OCI-LY1 (cell line): ENCODE results near the gene RPL5.

ENCODE experiments used
- H2AFZ ChIP-seq: fragments of 200-600 bp; sonication (generic), shearing (Covaris generic); 2 replicates; pipeline ENCODE4 v1.6.0; 2014; ENCODE audit warnings: antibody characterized with exemption, mild to moderate bottlenecking, low read length
- H3F3A ChIP-seq: fragments of 200-600 bp; sonication (generic), shearing (Covaris generic); 2 replicates; pipeline ENCODE4 v1.6.0; 2014; ENCODE audit warnings: mild to moderate bottlenecking, antibody characterized with exemption, low read length, moderate library complexity; ENCODE audit not compliant: insufficient read depth
- H3K27ac ChIP-seq: fragments of 200-600 bp; sonication (generic); 2 replicates; pipeline ENCODE4 v1.5.1; 2014; ENCODE audit warnings: low read length, mixed run types, mild to moderate bottlenecking, low read depth; ENCODE audit not compliant: poor library complexity, severe bottlenecking
- H3K27me3 ChIP-seq: fragments of 200-600 bp; sonication (generic); 2 replicates; pipeline ENCODE4 v1.6.0; 2014; ENCODE audit warnings: antibody characterized with exemption, mild to moderate bottlenecking, low read length, moderate library complexity; ENCODE audit not compliant: insufficient read depth
- H3K36me3 ChIP-seq: fragments of 200-600 bp; sonication (generic); 2 replicates; pipeline ENCODE4 v1.6.1; 2014; ENCODE audit warnings: mild to moderate bottlenecking, antibody characterized with exemption, low read length, moderate library complexity, mixed read lengths; ENCODE audit not compliant: insufficient read depth
- H3K4me1 ChIP-seq: fragments of 200-600 bp; sonication (generic); 2 replicates; pipeline ENCODE4 v1.5.1; 2014; ENCODE audit warnings: mild to moderate bottlenecking, low read length, moderate library complexity; ENCODE audit not compliant: insufficient read depth, severe bottlenecking
- H3K4me2 ChIP-seq: fragments of 200-600 bp; sonication (generic), shearing (Covaris generic); 2 replicates; pipeline ENCODE4 v1.6.1; 2014; ENCODE audit warnings: low read length
- H3K4me3 ChIP-seq: fragments of 200-600 bp; sonication (generic); 2 replicates; pipeline ENCODE4 v1.5.1; 2014; ENCODE audit warnings: low read length, low read depth, mild to moderate bottlenecking, mixed read lengths; ENCODE audit not compliant: poor library complexity, severe bottlenecking
- H3K79me2 ChIP-seq: fragments of 200-600 bp; shearing (Covaris generic); 2 replicates; pipeline ENCODE4 v1.6.1; 2016; ENCODE audit warnings: mixed run types, low read length, mixed read lengths; ENCODE audit not compliant: insufficient read depth
- H3K9ac ChIP-seq: fragments of 200-600 bp; sonication (generic), shearing (Covaris generic); 2 replicates; pipeline ENCODE4 v1.6.1; 2014; ENCODE audit warnings: mild to moderate bottlenecking, low read length, mixed read lengths
- H3K9me2 ChIP-seq: fragments of 200-600 bp; sonication (generic), shearing (Covaris generic); 2 replicates; pipeline ENCODE4 v1.6.1; 2014; ENCODE audit warnings: low read depth, mild to moderate bottlenecking, low read length, mixed read lengths
- H3K9me3 ChIP-seq: fragments of 200-600 bp; shearing (Covaris generic); 2 replicates; pipeline ENCODE4 v1.6.1; 2014; ENCODE audit warnings: low read length, mixed read lengths
- H4K20me1 ChIP-seq: fragments of 200-600 bp; sonication (generic), shearing (Covaris generic); 2 replicates; pipeline ENCODE4 v1.6.0; 2016; ENCODE audit warnings: mild to moderate bottlenecking, low read length; ENCODE audit not compliant: insufficient read depth
- EZH2 ChIP-seq: fragments of 200-600 bp; sonication (generic), shearing (Covaris generic); IDR thresholded peaks from 2 replicates; pipeline ENCODE4 v1.8.0; 2017; ENCODE audit warnings: borderline replicate concordance, mixed run types, mild to moderate bottlenecking, antibody characterized with exemption, low read length, moderate library complexity, mixed read lengths
- TF ChIP-seq, protein P1 (sequence below): fragments of 200-600 bp; sonication (generic), shearing (Covaris generic); IDR thresholded peaks from 2 replicates; pipeline ENCODE4 v1.5.1; 2017; ENCODE audit warnings: mild to moderate bottlenecking, antibody characterized with exemption, low read length, moderate library complexity, mixed read lengths

The RPL5 gene

DNA sequence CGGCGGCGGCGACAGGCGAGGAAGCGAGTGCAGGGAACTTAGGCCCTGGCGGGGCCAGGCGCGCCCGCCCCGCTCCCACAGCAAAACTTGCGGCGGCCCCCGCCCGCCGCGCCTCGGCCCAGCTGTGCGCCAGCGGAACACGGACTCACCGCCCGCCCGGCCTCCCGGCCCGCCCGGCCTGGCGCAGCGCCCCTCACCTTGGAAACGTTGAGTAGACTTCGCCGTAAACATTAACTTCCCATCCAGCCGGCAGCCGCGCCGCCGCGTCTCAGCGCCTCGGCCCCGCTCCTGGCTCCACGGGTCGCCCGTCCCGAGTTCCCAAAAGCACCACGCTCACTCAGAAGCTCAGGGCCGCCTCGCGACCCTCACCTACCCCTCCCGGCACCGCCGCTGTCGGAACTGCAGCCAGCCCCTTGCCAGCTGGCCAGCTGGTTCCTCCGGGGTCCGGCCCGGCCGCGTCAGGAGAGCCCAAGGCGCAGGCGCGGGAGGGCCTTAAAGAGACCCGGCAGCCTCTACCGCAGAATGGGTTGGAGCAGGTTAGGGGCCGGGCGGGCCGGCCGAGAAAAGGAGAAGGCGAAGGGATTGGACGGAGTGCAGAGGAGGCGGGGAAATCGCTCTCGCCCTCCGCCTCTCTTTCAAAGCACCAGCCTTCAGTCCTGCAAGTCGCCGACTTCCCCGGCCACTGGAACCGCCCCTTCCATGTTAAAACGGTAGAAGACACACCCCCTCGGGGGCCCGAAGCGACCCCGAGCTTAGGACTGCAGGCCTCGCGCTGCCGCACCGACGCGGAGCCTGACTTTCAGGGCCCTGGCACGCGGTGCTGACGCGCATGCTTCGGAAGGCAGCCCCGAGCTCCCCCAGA lies 47.0 kb upstream of the RPL5 start, which contains the start of gene EVI5:
Gene EVI5 (minus strand): TSS at position 470 of the 862 bp plus-strand sequence. CDS start 48,562 bp downstream, outside the sequence.
- Histone ChIP-seq H3F3A (no peaks in the 10 kb centered on the region), H2AFZ (0 out of 2 replicates have a peak within 1 kb of the TSS, but pooled peaks have one; percentile 11), H3K79me2 (no peaks in the 10 kb centered on the region), H3K9me3 (no peaks in the 10 kb centered on the region), H3K36me3 (no peaks in the 10 kb centered on the region; the same call in 1 of the 2 replicates), H3K27ac (no peak within 1 kb of the TSS), H3K27me3 (no peaks in the 10 kb centered on the region), H3K4me1 (peaks cover 16% of the 10 kb centered on the region), H3K4me3 (peak within 1 kb of the TSS; percentile 74), H3K9ac (peak within 1 kb of the TSS; percentile 61), H3K4me2 (peak within 1 kb of the TSS; percentile 88), H3K9me2 (no peaks in the 10 kb centered on the region), H4K20me1 (no peaks in the 10 kb centered on the region)
- TF ChIP-seq EZH2, result no peak
- TF ChIP-seq, protein P1, sequence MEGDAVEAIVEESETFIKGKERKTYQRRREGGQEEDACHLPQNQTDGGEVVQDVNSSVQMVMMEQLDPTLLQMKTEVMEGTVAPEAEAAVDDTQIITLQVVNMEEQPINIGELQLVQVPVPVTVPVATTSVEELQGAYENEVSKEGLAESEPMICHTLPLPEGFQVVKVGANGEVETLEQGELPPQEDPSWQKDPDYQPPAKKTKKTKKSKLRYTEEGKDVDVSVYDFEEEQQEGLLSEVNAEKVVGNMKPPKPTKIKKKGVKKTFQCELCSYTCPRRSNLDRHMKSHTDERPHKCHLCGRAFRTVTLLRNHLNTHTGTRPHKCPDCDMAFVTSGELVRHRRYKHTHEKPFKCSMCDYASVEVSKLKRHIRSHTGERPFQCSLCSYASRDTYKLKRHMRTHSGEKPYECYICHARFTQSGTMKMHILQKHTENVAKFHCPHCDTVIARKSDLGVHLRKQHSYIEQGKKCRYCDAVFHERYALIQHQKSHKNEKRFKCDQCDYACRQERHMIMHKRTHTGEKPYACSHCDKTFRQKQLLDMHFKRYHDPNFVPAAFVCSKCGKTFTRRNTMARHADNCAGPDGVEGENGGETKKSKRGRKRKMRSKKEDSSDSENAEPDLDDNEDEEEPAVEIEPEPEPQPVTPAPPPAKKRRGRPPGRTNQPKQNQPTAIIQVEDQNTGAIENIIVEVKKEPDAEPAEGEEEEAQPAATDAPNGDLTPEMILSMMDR, result no peak

DNA sequence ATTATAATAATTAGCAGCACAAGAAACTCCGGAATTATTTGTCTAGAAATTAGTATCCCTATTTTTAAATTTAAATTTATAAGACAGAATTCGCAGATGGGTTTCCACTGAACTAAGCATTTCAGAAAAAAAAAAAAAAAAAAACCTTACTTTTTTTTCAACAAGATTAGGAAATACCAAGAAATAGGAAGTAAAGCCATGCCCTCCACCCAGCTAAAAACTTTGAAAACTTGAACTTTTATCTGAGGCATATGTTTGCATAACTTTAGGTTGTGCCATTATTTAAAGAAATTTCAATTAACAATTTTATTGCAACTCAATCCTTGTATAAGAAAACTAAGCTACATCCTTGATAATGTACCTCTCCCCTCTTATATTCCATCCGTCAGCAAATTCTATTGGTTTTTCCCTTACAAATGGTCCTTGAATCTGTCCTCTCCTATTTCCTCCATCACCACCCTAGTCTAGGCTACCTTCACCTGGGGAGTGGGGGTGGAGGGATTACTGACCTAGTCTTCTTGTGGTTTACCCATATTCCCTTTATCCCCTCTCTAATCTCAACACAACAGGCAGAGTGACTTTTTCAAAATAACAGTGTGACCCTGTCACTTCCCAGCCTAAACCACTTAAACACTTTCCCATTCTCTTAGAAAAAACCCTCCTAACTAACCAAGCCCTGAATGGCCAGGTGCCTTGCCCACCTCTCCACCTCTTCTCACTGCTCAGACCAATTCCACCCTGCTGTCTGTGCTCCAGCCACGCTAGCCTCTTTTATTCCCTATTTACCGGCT lies 45.5 kb upstream of the RPL5 start:
- no peaks in the 10 kb centered on the region for H3K36me3 ChIP-seq
- H3K27me3 ChIP-seq, result no peaks in the 10 kb centered on the region
- TF ChIP-seq, protein P1, result no peak
- TF ChIP-seq EZH2, result no peak
- H3K4me1 ChIP-seq, result peaks cover 16% of the 10 kb centered on the region
- H3K9me2 ChIP-seq, result no peaks in the 10 kb centered on the region
- H3K27ac ChIP-seq, result no peak overlapping the region
- no peaks in the 10 kb centered on the region for H4K20me1 ChIP-seq
- no peaks in the 10 kb centered on the region for H3F3A ChIP-seq
- no peaks in the 10 kb centered on the region for H3K9me3 ChIP-seq
- H2AFZ ChIP-seq, result no peak overlapping the region
- no peak overlapping the region for H3K4me3 ChIP-seq
- H3K79me2 ChIP-seq, result no peaks in the 10 kb centered on the region
- H3K4me2 ChIP-seq, result no peak overlapping the region
- H3K9ac ChIP-seq, result no peak overlapping the region

DNA sequence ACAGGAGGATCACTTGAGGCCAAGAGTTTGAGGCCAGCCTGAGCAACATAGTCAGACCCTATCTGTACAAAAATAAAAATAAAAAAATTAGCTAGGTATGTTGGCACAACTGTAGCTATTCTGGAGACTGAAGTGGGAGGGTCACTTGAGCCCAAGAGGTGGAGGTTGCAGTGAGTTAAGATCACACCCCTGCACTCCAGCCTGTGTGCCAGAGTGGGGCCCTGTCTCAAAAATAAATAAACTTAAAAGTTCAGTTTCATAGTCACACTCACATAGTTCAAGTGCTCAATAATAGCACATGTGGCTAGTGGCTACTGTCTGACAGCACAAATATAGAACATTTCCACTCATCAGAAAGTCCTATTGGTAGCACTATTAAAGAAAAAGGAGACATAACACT lies 41.8 kb upstream of the RPL5 start:
- no peak overlapping the region for H3K4me2 ChIP-seq
- H3K9ac ChIP-seq, result no peak overlapping the region
- no peak overlapping the region for H3K27ac ChIP-seq
- H3K9me2 ChIP-seq, result no peaks in the 10 kb centered on the region
- no peaks in the 10 kb centered on the region for H3K9me3 ChIP-seq
- peaks cover 6% of the 10 kb centered on the region for H3K4me1 ChIP-seq
- TF ChIP-seq, protein P1, result no peak
- TF ChIP-seq EZH2, result no peak
- H3K4me3 ChIP-seq, result no peak overlapping the region
- H2AFZ ChIP-seq, result no peak overlapping the region
- no peaks in the 10 kb centered on the region for H3K36me3 ChIP-seq
- H3K79me2 ChIP-seq, result no peaks in the 10 kb centered on the region
- H3K27me3 ChIP-seq, result no peaks in the 10 kb centered on the region
- H3F3A ChIP-seq, result no peaks in the 10 kb centered on the region
- no peaks in the 10 kb centered on the region for H4K20me1 ChIP-seq
